SK-N-SH treated with all-trans-retinoic acid at 6 μM for 48 hours (cell line): Measurements from ENCODE around the gene HOXC9.

ENCODE experiments used
- ATAC-seq: fragments of 200-7000 bp; cut with Tn5 transposase; 3 replicates; pipeline ENCODE4 v1.9.1; 2020; ENCODE audit warnings: mild to moderate bottlenecking, moderate library complexity
- ARNTL ChIP-seq: fragments of 450-650 bp; formaldehyde crosslinking; IDR thresholded peaks from 2 replicates; pipeline ENCODE4 v1.5.0; 2020; ENCODE audit warnings: low read depth, mild to moderate bottlenecking, moderate library complexity, borderline replicate concordance
- BACH2 ChIP-seq: fragments of 250-450 bp; sonication (Bioruptor Pico); IDR thresholded peaks from 2 replicates; pipeline ENCODE4 v1.9.0; 2021; ENCODE audit warnings: mild to moderate bottlenecking, borderline replicate concordance
- ESRRG ChIP-seq: fragments of 250-450 bp; sonication (Bioruptor Pico); IDR thresholded peaks from 2 replicates; pipeline ENCODE4 v1.6.1; 2021; ENCODE audit warnings: mild to moderate bottlenecking
- GLIS3 ChIP-seq: fragments of 250-450 bp; sonication (Bioruptor Pico); IDR thresholded peaks from 2 replicates; pipeline ENCODE4 v1.5.0; 2020; ENCODE audit warnings: mild to moderate bottlenecking, moderate library complexity
- ISL1 ChIP-seq: fragments of 250-450 bp; sonication (Bioruptor Pico); IDR thresholded peaks from 2 replicates; pipeline ENCODE4 v2.1.2; 2022; ENCODE audit warnings: mild to moderate bottlenecking, moderate library complexity
- OSR1 ChIP-seq: fragments of 250-450 bp; sonication (Bioruptor Pico); IDR thresholded peaks from 2 replicates; pipeline ENCODE4 v1.8.0; 2022; ENCODE audit warnings: moderate library complexity, mild to moderate bottlenecking, inconsistent platforms
- PPARA ChIP-seq: fragments of 250-450 bp; sonication (Bioruptor Pico); IDR thresholded peaks from 2 replicates; pipeline ENCODE4 v1.5.0; 2020; ENCODE audit warnings: mild to moderate bottlenecking, borderline replicate concordance
- RARB ChIP-seq: fragments of 250-450 bp; sonication (Bioruptor Pico); IDR thresholded peaks from 2 replicates; pipeline ENCODE4 v1.8.0; 2021; ENCODE audit warnings: mild to moderate bottlenecking, moderate library complexity
- SNAI2 ChIP-seq: fragments of 250-450 bp; sonication (Bioruptor Pico); IDR thresholded peaks from 2 replicates; pipeline ENCODE4 v1.5.0; 2020; ENCODE audit warnings: mild to moderate bottlenecking, moderate library complexity
- TCF4 ChIP-seq: fragments of 250-450 bp; sonication (Bioruptor Pico); IDR thresholded peaks from 2 replicates; pipeline ENCODE4 v1.8.0; 2021; ENCODE audit warnings: mild to moderate bottlenecking, moderate library complexity, borderline replicate concordance
- TOX ChIP-seq: fragments of 250-450 bp; sonication (Bioruptor Pico); IDR thresholded peaks from 2 replicates; pipeline ENCODE4 v1.8.0; 2021; ENCODE audit warnings: mild to moderate bottlenecking, moderate library complexity, borderline replicate concordance
- TSHZ2 ChIP-seq: fragments of 250-450 bp; sonication (Bioruptor Pico); IDR thresholded peaks from 2 replicates; pipeline ENCODE4 v1.5.0; 2020; ENCODE audit warnings: mild to moderate bottlenecking, moderate library complexity
- ZFP30 ChIP-seq: fragments of 450-650 bp; formaldehyde crosslinking; IDR thresholded peaks from 2 replicates; pipeline ENCODE4 v1.5.0; 2022; ENCODE audit warnings: mild to moderate bottlenecking, moderate library complexity
- ZNF565 ChIP-seq: fragments of 450-650 bp; formaldehyde crosslinking; conservative IDR thresholded peaks from 2 replicates; pipeline ENCODE4 v1.5.0; 2020; ENCODE audit warnings: low read depth, mild to moderate bottlenecking, moderate library complexity
- ZNF70 ChIP-seq: fragments of 450-650 bp; formaldehyde crosslinking; IDR thresholded peaks from 2 replicates; pipeline ENCODE4 v1.5.0; 2020; ENCODE audit warnings: mild to moderate bottlenecking, moderate library complexity
- ZNF8 ChIP-seq: fragments of 450-650 bp; formaldehyde crosslinking; IDR thresholded peaks from 2 replicates; pipeline ENCODE4 v1.5.0; 2020; ENCODE audit warnings: mild to moderate bottlenecking, moderate library complexity
- TF ChIP-seq, protein P1 (sequence below): fragments of 250-450 bp; sonication (Bioruptor Pico); IDR thresholded peaks from 2 replicates; pipeline ENCODE4 v1.5.1; 2021; ENCODE audit warnings: mild to moderate bottlenecking, moderate library complexity
- TF ChIP-seq, protein P2 (sequence below): fragments of 250-450 bp; sonication (Bioruptor Pico); IDR thresholded peaks from 2 replicates; pipeline ENCODE4 v1.5.1; 2020; ENCODE audit warnings: low read depth, mild to moderate bottlenecking, moderate library complexity
- TF ChIP-seq, protein P3 (sequence below): fragments of 250-450 bp; sonication (Bioruptor Pico); IDR thresholded peaks from 2 replicates; pipeline ENCODE4 v1.8.0; 2021; ENCODE audit warnings: low read depth, mild to moderate bottlenecking, moderate library complexity, borderline replicate concordance

Gene HOXC9

GRCh38 chr12:54008260-54008552 is 8.2 kb downstream of the HOXC9 start:
- ATAC-seq: no peak
- TF ChIP-seq SNAI2: no peak
- TF ChIP-seq RARB (CRISPR knock-in tag): no peak
- no peak for TF ChIP-seq ZNF70 (CRISPR knock-in tag)
- TF ChIP-seq, protein P1, sequence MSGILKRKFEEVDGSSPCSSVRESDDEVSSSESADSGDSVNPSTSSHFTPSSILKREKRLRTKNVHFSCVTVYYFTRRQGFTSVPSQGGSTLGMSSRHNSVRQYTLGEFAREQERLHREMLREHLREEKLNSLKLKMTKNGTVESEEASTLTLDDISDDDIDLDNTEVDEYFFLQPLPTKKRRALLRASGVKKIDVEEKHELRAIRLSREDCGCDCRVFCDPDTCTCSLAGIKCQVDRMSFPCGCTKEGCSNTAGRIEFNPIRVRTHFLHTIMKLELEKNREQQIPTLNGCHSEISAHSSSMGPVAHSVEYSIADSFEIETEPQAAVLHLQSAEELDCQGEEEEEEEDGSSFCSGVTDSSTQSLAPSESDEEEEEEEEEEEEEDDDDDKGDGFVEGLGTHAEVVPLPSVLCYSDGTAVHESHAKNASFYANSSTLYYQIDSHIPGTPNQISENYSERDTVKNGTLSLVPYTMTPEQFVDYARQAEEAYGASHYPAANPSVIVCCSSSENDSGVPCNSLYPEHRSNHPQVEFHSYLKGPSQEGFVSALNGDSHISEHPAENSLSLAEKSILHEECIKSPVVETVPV: no peak
- TF ChIP-seq BACH2: no peak
- no peak for TF ChIP-seq OSR1
- no peak for TF ChIP-seq TOX (CRISPR knock-in tag)
- no peak for TF ChIP-seq PPARA
- TF ChIP-seq ZNF565: no peak
- TF ChIP-seq, protein P2, sequence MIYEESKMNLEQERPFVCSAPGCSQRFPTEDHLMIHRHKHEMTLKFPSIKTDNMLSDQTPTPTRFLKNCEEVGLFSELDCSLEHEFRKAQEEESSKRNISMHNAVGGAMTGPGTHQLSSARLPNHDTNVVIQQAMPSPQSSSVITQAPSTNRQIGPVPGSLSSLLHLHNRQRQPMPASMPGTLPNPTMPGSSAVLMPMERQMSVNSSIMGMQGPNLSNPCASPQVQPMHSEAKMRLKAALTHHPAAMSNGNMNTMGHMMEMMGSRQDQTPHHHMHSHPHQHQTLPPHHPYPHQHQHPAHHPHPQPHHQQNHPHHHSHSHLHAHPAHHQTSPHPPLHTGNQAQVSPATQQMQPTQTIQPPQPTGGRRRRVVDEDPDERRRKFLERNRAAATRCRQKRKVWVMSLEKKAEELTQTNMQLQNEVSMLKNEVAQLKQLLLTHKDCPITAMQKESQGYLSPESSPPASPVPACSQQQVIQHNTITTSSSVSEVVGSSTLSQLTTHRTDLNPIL (CRISPR knock-in tag): no peak
- no peak for TF ChIP-seq TCF4 (CRISPR knock-in tag)
- TF ChIP-seq, protein P3, sequence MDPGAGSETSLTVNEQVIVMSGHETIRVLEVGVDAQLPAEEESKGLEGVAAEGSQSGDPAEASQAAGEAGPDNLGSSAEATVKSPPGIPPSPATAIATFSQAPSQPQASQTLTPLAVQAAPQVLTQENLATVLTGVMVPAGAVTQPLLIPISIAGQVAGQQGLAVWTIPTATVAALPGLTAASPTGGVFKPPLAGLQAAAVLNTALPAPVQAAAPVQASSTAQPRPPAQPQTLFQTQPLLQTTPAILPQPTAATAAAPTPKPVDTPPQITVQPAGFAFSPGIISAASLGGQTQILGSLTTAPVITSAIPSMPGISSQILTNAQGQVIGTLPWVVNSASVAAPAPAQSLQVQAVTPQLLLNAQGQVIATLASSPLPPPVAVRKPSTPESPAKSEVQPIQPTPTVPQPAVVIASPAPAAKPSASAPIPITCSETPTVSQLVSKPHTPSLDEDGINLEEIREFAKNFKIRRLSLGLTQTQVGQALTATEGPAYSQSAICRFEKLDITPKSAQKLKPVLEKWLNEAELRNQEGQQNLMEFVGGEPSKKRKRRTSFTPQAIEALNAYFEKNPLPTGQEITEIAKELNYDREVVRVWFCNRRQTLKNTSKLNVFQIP: no peak
- no peak for TF ChIP-seq ISL1 (CRISPR knock-in tag)
- no peak for TF ChIP-seq ZNF8
- no peak for TF ChIP-seq ZFP30 (CRISPR knock-in tag)
- no peak for TF ChIP-seq TSHZ2 (CRISPR knock-in tag)
- no peak for TF ChIP-seq GLIS3
- TF ChIP-seq ARNTL (CRISPR knock-in tag): no peak
- no peak for TF ChIP-seq ESRRG (CRISPR knock-in tag)

DNA sequence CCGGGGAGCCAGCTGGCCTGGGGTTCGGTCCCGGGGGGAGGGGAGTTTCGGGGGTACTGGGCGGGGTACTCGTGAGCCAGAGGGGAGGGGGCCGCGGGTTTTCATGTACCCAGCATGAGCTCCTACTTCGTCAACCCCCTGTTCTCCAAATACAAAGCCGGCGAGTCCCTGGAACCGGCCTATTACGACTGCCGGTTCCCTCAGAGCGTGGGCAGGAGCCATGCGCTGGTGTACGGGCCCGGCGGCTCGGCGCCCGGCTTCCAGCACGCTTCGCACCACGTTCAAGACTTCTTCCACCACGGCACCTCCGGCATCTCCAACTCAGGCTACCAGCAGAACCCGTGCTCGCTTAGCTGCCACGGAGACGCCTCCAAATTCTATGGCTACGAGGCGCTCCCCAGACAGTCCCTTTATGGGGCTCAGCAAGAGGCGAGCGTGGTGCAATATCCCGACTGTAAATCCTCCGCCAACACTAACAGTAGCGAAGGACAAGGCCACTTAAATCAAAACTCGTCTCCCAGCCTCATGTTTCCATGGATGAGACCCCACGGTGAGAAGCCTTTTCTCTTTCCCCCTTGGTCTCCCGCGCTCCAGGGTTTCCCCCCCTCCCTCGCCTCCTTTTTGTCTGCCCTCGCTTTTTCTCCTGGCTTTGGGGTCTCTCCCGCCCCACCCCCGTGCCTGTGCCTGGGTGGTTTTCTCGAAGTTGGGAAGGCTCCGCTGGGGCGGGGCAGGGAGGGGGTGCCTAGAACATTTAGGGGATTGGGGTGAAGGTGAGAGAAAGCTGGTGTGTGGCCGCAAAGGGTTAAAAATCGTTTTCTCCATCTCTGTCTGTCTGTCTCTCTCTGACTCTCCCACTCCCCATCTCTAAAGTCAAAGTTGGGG is 9.5 kb downstream of the HOXC9 start:
- TF ChIP-seq TCF4 (CRISPR knock-in tag) (no peak), PPARA (no peak), RARB (CRISPR knock-in tag) (no peak), ARNTL (CRISPR knock-in tag) (no peak), SNAI2 (no peak), ISL1 (CRISPR knock-in tag) (no peak), BACH2 (no peak), TSHZ2 (CRISPR knock-in tag) (no peak), ZNF8 (no peak)
- TF ChIP-seq, protein P3: no peak
- TF ChIP-seq, protein P2 (CRISPR knock-in tag): no peak
- TF ChIP-seq, protein P1: no peak
- ATAC-seq: peak; percentile 47
